Measurements from ENCODE around the gene AHNAK2. TPM values are rescaled to one million over a fixed set of nuclear protein-coding genes. Genes with fewer than 3 reads are reported as not detected.

Gene AHNAK2
- total and polyA plus RNA-seq, 9 of the 15 experiments (the other 6 are each of a cell fraction or from before 2014, with no cell fraction given) = 0.04 to 0.09 (median 0.04) TPM; not detected in 6

- TF ChIP-seq ZNF140 (CRISPR knock-in tag; IDR thresholded peaks at IDR 0.05) (no peak), TARDBP (IDR thresholded peaks at IDR 0.05) (no peak)
These were observed 78.4 kb downstream of the AHNAK2 start (continued) for GRCh38 chr14:104899781-104900180.

- ChIA-PET CTCF (ENCODE audit: low intra/inter-chr PET ratio) (interaction anchor here (0.6 kb wide), 1 partner anchor 1521 kb away, joined by 4 read pairs; no protein-coding TSS in a partner anchor), POLR2A (no interaction called here)
- Histone ChIP-seq H3K79me2 (ENCODE audit: control insufficient read depth, insufficient read depth, low read length) (no peaks in the 10 kb centered on the region), H3K36me3 (ENCODE audit: control insufficient read depth, insufficient read depth, low read length) (no peaks in the 10 kb centered on the region), H3K4me2 (ENCODE audit: insufficient read depth, low read length) (no peak overlapping the region), H3K9me3 (replicated peaks; ENCODE audit: control insufficient read depth, insufficient read depth, low read depth, low read length) (peaks cover 2% of the 10 kb centered on the region; the same call in 1 of the 2 replicates), H2AFZ (ENCODE audit: low read depth, low read length) (no peak overlapping the region), H3K4me3 (no peak overlapping the region), H3K27ac (ENCODE audit: extremely low read depth, low read depth, low read length) (no peak overlapping the region), H3K9me1 (ENCODE audit: control insufficient read depth, insufficient read depth, low read length) (no peaks in the 10 kb centered on the region), H4K20me1 (replicated peaks; ENCODE audit: control insufficient read depth, insufficient read depth, low read length) (no peaks in the 10 kb centered on the region), H3K27me3 (ENCODE audit: control insufficient read depth in 2 of 2, insufficient read depth in 2 of 2, low read length in 2 of 2) (peaks cover 2 to 12% of the 10 kb centered on the region in 2 experiments; a peak in 4 of 5 replicates), H3K4me1 (replicated peaks in 1 of 2; ENCODE audit: control insufficient read depth in 2 of 2, insufficient read depth in 2 of 2, low read length in 2 of 2) (peaks cover 0 to 42% of the 10 kb centered on the region in 2 experiments; a peak in 2 of 5 replicates), H3K9ac (ENCODE audit: insufficient read depth in 1 of 2, low read depth in 2 of 2, low read length in 2 of 2) (no peak overlapping the region)
- no TSS peak for BruUV-seq (replicated peaks)
- intact Hi-C loops (cut with micrococcal nuclease) (no loop called here), in situ Hi-C loops (cut with MboI) (no loop called here)
- WGBS (ENCODE audit: insufficient coverage, low coverage, missing lambda C conversion rate) = 14% methylated on average over 13 of the region's 24 CpGs
- TF ChIP-seq ZNF316 (IDR thresholded peaks at IDR 0.05) (no peak), HEY1 (CRISPR knock-in tag; IDR thresholded peaks at IDR 0.05; ENCODE audit: borderline replicate concordance) (no peak), NR1H2 (CRISPR knock-in tag; IDR thresholded peaks at IDR 0.05) (no peak), CXXC5 (CRISPR knock-in tag; IDR thresholded peaks at IDR 0.05) (no peak), CREB1 (IDR thresholded peaks at IDR 0.05) (no peak), CREB1 (CRISPR knock-in tag; IDR thresholded peaks at IDR 0.05) (no peak), FOXA1 (IDR thresholded peaks at IDR 0.05; ENCODE audit: borderline replicate concordance) (no peak), HDAC2 (IDR thresholded peaks at IDR 0.05) (no peak), ZNF695 (CRISPR knock-in tag; IDR thresholded peaks at IDR 0.05) (no peak), PYGO2 (tag; IDR thresholded peaks at IDR 0.05) (no peak), TCF7L2 (IDR thresholded peaks at IDR 0.05; ENCODE audit: low read depth, low read length) (no peak)
- FAIRE-seq (no peak), DNase-seq (ENCODE audit: extremely low read depth in 1 of 4, low spot score in 3 of 4) (no peak), ATAC-seq (no peak)
These were observed 79.2 kb downstream of the AHNAK2 start for GRCh38 chr14:104898870-104899510.

All from K562 (cell line).